NCI-H2029 (cell line): Measurements from ENCODE around the gene INO80.
"Not testable (repeated sequence)": the region's sequence is repeated elsewhere in the genome, so short reads cannot be mapped to it uniquely, and the experiment has no call there.

ENCODE experiments used
- DNase-seq: peaks from one replicate; lab custom pipeline; 2025; lab: John Stamatoyannopoulos, UW

INO80 gene, protein sequence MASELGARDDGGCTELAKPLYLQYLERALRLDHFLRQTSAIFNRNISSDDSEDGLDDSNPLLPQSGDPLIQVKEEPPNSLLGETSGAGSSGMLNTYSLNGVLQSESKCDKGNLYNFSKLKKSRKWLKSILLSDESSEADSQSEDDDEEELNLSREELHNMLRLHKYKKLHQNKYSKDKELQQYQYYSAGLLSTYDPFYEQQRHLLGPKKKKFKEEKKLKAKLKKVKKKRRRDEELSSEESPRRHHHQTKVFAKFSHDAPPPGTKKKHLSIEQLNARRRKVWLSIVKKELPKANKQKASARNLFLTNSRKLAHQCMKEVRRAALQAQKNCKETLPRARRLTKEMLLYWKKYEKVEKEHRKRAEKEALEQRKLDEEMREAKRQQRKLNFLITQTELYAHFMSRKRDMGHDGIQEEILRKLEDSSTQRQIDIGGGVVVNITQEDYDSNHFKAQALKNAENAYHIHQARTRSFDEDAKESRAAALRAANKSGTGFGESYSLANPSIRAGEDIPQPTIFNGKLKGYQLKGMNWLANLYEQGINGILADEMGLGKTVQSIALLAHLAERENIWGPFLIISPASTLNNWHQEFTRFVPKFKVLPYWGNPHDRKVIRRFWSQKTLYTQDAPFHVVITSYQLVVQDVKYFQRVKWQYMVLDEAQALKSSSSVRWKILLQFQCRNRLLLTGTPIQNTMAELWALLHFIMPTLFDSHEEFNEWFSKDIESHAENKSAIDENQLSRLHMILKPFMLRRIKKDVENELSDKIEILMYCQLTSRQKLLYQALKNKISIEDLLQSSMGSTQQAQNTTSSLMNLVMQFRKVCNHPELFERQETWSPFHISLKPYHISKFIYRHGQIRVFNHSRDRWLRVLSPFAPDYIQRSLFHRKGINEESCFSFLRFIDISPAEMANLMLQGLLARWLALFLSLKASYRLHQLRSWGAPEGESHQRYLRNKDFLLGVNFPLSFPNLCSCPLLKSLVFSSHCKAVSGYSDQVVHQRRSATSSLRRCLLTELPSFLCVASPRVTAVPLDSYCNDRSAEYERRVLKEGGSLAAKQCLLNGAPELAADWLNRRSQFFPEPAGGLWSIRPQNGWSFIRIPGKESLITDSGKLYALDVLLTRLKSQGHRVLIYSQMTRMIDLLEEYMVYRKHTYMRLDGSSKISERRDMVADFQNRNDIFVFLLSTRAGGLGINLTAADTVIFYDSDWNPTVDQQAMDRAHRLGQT (N-terminal part only)

DNA sequence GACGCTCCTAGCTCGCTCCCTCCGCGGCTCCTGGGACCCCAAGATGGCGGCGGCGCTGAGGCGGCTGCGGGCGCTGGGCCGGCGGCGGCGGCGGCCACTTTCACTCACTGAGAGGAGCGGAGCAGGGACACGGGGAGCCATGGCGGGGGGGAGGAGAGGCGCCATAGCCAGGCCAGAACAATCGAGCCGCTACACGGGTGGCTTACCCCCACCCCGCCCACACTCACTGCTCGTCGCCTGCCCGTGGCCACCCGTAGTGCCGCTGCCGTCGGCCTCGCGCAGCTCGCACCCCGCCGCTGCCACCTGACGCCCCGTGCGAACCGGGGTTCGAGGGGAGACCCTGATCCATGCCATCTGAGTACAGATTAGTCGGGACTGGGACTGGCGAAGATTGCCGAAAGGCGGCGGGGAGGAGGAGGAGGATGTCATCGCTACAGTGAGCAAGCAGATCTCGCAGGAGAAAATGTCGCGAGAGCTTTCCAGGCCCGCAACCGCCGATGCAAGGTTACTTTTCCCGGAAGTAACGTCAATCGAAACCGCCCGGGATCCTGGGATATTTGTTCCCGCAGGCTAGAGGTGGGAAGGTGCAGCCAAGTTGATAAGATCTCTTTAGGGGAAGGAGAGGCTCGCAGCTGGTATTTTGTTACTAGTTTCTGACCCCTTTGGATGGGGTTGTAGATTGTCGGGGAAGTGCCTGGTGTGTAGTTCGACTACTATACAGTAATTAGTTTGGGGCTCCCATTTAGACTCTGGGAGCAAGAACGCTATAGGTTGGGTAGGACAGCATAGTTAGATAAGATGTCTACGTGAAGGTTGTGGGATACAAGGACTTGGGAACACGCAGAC is at the start of gene INO80:
TSS of gene INO80 (minus strand) at position 165 of the 846 bp plus-strand sequence. CDS start 19,970 bp downstream, outside the sequence.
- peak; percentile 92 for DNase-seq

DNA sequence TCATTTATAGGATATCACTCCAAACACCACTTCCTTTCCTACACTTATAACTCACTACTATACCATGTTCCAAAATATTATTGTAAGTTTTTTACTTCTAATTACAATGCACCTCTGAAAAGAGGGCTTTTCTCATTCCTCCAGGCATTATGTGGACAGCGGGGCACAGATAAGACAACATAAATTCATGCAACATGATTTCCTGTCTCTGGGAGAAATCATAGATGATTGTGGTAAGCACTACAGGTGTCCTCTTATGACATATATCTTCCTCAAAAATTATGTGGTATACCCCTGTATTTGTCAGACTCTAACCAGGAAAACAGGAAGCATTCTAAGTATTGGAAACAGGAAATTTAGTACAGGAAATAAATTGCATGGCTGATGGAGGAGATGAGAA is 45.7 kb upstream of the INO80 start:
- DNase-seq: no peak

DNA sequence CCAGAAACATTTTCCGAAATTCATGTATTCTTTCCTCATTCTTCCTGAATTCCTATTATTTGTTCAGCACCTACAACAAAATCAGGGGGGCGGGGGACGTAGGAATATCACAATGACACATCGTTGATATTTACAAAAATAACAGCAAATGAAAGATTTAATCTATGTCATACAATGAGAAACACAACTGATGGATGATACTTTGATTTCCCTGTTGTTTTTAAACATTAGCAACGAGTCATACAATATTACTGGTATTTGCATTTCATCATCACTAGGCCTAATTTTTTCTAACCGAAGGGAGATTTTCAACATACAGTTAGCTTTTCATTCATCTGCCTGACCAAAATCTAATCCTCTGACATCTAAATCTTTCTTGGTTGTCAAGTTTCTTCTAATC is 45.3 kb upstream of the INO80 start:
- no peak for DNase-seq

DNA sequence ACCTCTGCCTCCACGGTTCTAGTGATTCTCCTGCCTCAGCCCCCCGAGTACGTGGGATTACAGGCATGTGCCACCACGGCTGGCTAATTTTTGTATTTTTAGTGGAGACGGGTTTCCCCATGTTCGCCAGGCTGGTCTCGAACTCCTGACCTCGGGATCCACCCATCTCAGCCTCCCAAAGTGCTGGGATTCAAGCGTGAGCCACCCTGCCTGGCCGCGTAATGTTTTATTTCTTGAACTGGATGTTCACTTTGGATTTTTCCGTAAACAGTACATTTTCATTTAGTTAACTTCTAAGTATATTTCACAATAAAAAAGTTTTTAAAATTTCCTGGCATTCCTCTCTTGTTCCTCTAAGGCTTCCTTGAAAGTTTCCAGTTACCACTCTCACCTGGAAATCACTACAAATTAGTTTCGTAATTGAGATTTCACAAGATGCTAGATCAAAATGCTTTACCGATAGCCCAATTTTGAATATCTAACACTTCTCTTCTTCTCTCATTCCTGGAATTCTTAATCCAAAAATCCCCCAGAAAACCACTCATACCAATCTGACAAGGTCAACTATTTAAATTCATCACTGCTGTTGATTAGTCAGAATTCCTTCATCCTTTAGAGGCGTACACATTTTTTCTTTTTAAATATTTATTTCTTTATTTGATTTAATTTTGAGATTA is 44.7 kb upstream of the INO80 start:
- no peak for DNase-seq

DNA sequence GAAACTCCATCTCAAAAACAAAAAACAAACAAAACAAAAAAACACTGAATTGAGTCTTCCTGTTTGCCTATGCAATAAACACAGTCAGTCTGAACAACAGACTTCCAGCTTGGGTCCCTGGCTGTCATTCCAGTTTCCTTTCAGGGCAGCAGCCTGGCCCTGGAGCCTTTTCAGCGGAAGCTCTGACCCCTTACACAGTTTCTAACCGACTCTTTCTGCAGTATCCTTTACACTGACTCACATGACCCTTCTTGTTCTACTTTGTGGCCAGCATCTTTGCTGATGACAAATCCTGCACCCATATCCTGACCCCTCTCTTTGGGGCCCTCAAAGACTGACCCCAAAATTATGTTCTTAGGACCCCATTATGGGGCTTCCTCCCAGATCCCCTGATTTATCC is 38.3 kb upstream of the INO80 start:
- no peak for DNase-seq

DNA sequence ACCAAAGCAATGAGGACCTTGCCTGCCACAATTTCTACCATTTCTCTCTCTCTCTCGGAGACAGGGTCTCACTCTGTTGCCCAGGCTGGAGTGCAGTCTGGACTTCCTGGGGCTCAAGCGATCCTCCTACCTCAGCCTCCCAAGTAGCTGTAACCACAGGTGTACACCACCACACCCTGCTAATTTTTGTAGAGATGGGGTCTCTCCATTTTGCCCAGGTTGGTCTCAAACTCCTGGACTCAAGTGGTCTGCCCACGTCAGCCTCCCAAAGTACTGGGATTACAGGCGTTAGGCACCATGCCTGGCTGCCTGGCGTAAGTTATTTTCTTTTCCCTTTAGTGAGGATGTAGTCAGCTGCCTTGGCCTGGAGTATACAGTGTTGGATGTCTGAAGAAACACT is 37.7 kb upstream of the INO80 start:
- no peak for DNase-seq

DNA sequence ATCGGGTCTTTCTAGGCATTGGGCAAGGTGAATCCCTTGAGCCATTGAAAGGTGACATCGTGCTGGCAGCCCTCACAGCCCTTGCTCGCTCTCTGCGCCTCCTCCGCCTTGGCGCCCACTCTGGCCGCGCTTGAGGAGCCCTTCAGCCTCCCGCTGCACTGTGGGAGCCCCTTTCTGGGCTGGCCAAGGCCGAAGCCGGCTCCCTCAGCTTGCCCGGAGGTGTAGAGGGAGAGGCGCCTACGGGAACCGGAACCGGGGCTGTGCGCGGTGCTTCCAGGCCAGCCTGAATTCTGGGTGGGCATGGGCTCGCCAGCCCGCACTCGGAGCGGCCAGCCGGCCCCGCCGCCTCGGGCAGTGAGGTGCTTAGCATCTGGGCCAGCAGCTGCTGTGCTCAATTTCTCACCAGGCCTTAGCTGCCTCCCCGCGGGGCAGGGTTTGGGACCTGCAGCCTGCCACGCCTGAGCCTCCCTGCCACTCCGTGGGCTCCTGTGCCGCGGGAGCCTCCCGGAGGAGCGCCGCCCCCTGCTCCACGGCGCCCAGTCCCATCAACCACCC is 35.4 kb upstream of the INO80 start:
- no peak for DNase-seq

DNA sequence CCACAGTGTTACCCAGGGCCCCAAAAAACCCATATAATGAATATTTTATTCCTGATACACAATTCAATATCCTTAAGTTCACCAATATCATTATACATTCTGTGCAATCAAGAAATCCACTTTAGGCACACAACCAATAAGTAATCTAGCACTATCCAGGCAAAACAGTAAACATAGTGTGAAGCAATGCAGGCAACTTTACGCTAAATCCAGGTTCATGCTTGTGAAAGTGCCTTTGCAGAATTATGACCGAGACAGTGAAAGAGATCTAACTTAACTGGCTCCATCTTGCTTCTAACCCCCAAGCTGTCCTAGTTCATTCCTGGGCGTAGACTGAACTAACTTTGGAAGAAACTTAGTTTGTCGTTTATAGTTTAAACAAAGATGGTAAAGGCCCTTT is 34.2 kb upstream of the INO80 start:
- DNase-seq: no peak

DNA sequence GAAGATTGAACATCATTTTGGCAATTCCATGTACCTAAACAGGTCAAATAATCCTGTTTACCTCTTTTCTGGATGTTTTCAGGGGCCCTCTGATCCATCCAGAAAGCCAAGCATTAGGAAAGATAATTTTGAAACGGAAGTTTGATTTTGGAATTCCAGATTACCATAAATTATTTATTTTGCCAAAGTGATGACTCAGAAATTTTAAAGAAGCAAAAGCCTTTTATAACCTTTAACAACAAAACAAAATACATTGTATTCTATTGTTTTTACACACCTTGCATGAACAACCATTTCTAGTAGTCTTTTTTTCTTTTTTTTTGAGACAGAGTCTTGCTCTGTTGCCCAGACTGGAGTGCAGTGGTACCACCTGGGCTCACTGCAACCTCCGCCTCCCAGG is 32.0 kb upstream of the INO80 start:
- DNase-seq: no peak

DNA sequence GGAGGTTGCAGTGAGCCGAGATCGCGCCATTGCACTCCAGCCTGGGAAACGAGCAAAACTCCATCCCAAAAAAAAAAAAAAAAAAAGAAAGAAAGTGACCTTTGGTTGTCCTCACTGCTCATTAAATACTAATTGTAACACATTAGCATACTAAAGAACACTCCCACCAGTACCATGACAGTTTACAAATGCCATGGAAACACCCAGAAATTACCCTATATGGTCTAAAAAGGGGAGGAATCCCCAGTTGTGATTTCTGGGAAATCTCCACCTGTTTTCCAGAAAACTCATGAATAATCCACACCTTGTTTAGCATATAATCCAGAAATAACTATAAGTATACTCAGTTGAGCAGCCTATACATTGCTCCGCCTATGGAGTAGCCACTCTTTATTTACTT is 23.5 kb upstream of the INO80 start:
- no peak for DNase-seq

DNA sequence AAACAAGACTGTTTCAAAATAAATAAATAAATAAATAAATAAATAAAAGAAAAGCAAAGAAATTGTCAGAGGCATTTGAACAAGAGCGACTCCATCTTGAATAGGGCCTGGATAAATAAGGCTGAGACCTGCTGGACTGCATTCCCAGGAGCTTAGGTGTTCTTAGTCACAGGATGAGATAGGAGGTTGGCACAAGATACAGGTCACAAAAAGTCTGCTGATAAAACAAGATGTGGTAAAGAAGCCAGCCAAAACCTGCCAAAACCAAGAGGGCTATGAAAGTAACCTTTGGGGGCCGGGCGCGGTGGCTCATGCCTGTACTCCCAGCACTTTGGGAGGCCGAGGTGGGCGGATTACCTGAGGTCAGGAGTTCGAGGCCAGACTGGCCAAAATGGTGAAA is 23.0 kb upstream of the INO80 start:
- DNase-seq: not testable (repeated sequence)

DNA sequence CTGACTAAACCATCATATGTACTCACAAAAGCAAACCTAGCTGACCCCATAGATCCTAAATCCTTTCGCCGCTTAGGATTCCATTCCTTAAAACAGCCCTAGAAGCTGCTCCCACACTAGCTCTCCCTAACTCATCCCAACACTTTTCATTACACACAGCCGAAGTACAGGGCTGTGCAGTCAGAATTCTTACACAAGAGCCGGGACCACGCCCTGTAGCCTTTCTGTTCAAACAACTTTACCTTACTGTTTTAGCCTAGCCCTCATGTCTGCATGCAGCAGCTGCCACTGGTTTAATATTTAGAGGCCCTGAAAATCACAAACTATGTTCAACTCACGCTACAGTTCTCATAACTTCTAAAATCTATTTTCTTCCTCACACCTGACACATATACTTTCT is 19.5 kb upstream of the INO80 start:
- DNase-seq: not testable (repeated sequence)

DNA sequence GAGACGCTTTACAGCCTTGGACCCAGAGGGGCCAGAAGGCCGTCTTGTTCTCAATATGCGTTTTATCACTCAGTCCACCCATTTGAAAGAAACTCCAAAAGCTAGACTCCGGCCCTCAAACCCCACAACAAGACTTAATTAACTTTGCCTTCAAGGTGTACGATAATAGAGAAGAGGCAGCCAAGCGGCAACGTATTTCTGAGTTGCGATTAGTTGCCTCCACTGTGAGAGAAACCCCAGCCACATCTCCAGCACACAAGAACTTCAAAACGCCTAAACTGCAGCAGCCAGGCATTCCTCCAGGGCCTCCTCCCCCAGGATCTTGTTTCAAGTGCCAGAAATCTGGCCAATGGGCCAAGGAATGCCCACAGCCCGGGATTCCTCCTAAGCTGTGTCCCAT is 17.4 kb upstream of the INO80 start:
- DNase-seq: no peak

DNA sequence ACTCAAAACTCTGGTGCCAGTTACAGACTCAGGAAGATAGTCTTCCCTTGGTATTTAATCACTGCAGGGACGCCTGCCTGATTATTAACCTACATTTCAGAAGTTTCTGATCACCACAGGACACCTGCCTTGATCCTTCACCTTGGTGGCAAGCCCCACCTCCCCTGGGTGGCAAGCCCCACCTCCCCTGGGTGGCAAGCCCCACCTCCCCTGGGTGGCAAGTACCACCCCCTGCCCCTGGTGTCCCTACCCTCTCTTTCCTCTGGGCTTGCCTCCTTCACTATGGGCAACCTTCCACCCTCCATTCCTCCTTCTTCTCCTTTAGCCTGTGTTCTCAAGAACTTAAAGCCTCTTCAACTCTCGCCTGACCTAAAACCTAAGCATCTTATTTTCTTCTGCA is 16.0 kb upstream of the INO80 start:
- DNase-seq: not testable (repeated sequence)

DNA sequence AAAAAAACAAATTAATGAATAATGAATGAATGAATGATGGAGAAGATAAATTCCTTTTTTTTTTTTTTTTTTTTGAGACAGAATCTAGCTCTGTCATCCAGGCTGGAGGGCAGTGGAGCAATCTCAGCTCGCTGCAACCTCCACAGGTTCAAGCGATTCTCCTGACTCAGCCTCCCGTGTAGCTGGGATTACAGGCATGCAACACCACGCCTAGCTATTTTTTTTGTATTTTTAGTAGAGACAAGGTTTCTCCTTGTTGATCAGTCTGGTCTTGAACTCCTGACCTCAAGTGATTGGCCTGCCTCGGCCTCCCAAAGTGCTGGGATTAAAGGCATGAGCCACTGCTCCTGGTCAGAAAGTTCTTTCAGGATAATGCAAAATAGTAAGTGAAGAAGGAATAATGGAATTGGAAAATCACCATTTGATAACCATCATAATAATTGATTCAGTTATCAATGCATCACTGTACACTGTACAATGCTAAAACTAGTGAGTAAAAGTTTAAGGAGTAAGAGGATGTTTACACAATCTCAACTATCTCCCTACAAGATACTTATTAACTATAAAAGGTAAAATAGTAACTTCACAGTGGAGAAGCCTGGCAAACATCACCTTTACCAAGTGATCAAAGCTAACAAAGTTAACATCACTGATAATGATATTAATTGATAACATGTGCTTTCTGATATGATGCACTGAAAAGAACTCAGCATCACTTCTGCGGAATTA is 12.3 kb upstream of the INO80 start:
- DNase-seq: no peak

DNA sequence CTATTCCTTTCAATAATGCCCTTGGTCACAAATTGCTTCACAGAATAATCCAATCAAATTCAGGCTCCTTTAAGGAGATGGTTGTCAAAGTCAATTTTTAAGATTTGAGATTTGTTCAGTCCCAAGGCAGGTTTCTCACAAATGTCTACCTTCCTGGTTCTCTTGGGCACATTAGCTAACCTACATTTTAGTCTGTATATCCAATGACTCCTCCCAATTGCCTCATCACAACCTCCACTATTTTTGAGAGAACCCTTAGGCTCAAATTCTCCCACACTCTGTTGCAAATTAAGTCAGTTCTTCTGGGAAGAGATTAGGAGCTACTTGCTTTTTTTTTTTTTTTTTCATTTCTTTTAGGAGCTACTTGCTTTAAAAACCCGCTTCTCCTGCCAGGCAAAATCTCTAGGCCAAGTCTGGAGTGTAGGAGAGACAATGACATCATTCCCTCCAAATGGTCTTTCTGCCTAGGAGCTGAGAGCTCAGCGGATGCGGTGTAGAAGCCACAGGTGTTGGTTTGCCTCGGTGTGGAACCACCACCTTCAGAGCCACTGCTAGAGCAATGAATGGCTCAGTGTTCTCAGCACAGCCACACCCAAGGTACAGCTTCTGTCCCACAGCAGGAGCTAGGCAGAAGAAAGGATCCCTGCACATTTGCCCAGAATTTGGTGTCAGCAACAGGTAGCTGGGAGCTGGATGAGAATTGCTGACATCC is 10.0 kb upstream of the INO80 start:
- no peak for DNase-seq

DNA sequence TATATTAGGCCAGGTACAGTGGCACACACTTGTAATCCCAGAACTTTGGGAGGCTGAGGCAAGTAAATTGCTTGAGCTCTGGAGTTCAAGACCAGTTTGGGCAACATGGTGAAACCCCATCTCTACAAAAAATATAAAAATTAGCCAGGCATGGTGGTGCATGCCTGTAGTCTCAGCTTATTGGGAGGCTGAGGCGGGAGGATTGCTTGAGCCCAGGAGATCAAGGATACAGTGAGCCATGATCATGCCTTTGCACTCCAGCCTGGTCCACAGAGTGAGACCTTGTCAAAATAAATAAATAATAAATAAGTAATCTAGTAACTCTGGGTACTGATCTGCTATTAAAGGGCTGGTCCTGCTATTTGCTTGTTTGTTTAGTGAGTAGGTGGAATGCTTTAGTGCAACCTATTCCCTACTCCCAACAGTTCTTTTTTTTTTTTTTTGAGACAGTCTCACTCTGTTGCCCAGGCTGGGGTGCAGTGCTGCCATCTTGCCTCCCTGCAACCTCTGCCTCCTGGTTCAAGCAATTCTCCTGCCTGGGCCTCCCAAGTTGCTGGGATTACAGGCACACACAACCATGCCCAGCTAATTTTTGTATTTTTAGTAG is 9.1 kb upstream of the INO80 start:
- DNase-seq: no peak

DNA sequence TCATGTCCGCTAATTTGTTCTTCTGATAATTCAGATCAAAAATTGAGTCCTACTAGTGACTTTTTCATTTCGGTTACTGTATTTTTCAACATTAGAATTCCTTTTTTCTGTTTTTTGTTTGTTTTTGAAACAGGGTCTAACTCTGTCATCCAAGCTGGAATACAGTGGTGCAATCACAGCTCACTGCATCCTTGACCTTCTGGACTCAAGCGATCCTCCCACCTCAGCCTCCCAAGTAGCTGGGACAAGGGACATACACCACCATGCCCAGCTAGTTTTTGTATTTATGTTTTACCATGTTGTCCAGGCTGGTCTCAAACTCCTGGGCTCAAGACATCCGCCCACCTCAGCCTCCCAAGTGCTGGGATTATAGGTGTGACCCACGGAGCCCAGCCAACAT is 8.0 kb upstream of the INO80 start:
- DNase-seq: no peak

DNA sequence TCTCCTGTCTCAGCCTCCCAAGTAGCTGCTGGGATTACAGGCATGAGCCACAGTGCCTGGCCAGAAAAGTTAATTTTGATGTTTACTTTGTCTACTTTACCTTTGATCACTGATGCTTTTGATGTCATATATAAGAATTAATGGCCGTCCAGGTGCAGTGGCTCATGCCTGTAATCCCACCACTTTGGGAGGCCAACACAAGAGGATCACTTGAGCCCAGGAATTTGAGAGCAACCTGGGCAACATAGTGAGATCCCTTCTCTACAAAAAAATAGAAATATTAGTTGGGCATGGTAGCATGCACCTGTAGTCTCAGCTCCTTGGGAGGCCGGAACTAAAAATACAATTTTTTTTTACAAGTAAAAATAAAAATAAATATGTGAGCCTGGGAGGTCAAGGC is 6.8 kb upstream of the INO80 start:
- DNase-seq: no peak
